Measurements from ENCODE around the gene PARD3B. TPM values are rescaled to one million over a fixed set of nuclear protein-coding genes. Genes with fewer than 3 reads are reported as not detected.
A peak's percentile ranks its signal among the peaks of the same experiment; 100 is the strongest.

PARD3B gene
- total and polyA plus RNA-seq, 10 of the 15 experiments (the other 5 are each of a cell fraction or from before 2014, with no cell fraction given), result 0.01 to 0.54 (median 0.07) TPM; not detected in 7

- intact Hi-C loops (cut with micrococcal nuclease; ENCODE audit: unreplicated experiment) (no loop called here), in situ Hi-C loops (cut with MboI) (no loop called here)
- Histone ChIP-seq H3K27ac (ENCODE audit: control insufficient read depth, insufficient read depth) (no peak overlapping the region), H4K20me1 (ENCODE audit: control insufficient read depth, insufficient read depth) (no peaks in the 10 kb centered on the region), H3K4me1 (ENCODE audit: control insufficient read depth, insufficient read depth, low read length) (no peaks in the 10 kb centered on the region), H3K27me3 (replicated peaks in 1 of 2; ENCODE audit: control insufficient read depth in 2 of 2, insufficient read depth in 2 of 2, low read length in 1 of 2) (0 out of 4 replicates have a peak, but pooled peaks cover 0 to 3% of the 10 kb centered on the region in 2 experiments), H3K4me3 (no peak overlapping the region), H2AFZ (ENCODE audit: control insufficient read depth, low read depth, low read length) (no peak overlapping the region), H3K36me3 (ENCODE audit: control insufficient read depth in 2 of 2, insufficient read depth in 2 of 2, low read length in 1 of 2) (no peaks in the 10 kb centered on the region), H3K79me2 (ENCODE audit: control insufficient read depth, insufficient read depth, low read length) (no peaks in the 10 kb centered on the region), H3K4me2 (ENCODE audit: control insufficient read depth, insufficient read depth) (no peak overlapping the region), H3K9ac (ENCODE audit: control insufficient read depth, insufficient read depth, low read length) (no peak overlapping the region), H3K9me3 (replicated peaks; ENCODE audit: control insufficient read depth, insufficient read depth, low read length) (no peaks in the 10 kb centered on the region)
- SMC1A ChIA-PET (ENCODE audit: uncharacterized antibody, unreplicated experiment), result no interaction called here
- POLR2A ChIA-PET, result no interaction called here
- WGBS (ENCODE audit: insufficient coverage, insufficient replicate concordance, low lambda C conversion rate, missing lambda C conversion rate), result 0% methylated on average over 4 of the region's 4 CpGs
- CTCF ChIA-PET, result no interaction called here
- RAD21 ChIA-PET (ENCODE audit: unreplicated experiment), result no interaction called here
- no TSS peak for BruUV-seq (replicated peaks)
- TF ChIP-seq JUNB (IDR thresholded peaks at IDR 0.05) (peak; percentile 64), RUNX3 (IDR thresholded peaks at IDR 0.05; ENCODE audit: low read length) (peak; percentile 84), MXI1 (IDR thresholded peaks at IDR 0.05; ENCODE audit: low read depth, low read length) (no peak), BCL11A (IDR thresholded peaks at IDR 0.05; ENCODE audit: low read depth, low read length) (0 out of 2 replicates have a peak, but pooled peaks have one; percentile 10), USF1 (IDR thresholded peaks at IDR 0.05; ENCODE audit: borderline replicate concordance, extremely low read length, insufficient read depth, low read depth, low read length) (no peak), PAX8 (IDR thresholded peaks at IDR 0.05) (no peak), ZZZ3 (IDR thresholded peaks at IDR 0.05; ENCODE audit: control insufficient read depth, insufficient read length, low read depth) (no peak), ZNF207 (IDR thresholded peaks at IDR 0.05; ENCODE audit: borderline replicate concordance) (no peak), MEF2A (IDR thresholded peaks at IDR 0.05; ENCODE audit: insufficient read depth, low read depth, low read length) (0 out of 2 replicates have a peak, but pooled peaks have one; percentile 53), ZNF217 (IDR thresholded peaks at IDR 0.05) (0 out of 2 replicates have a peak, but pooled peaks have one; percentile 29), EGR1 (IDR thresholded peaks at IDR 0.05; ENCODE audit: borderline replicate concordance in 1 of 2, low read depth in 2 of 2, low read length in 2 of 2) (no peak), ZNF24 (IDR thresholded peaks at IDR 0.05) (no peak), SUPT20H (IDR thresholded peaks at IDR 0.05; ENCODE audit: borderline replicate concordance, control insufficient read depth, low read depth, low read length) (no peak)
- FAIRE-seq, result no peak
- ATAC-seq, result peak; percentile 82
- peak; percentile 1 for DNase-seq (ENCODE audit: low read depth, low spot score)
Observed at GRCh38 chr2:204796581-204796980, 251.3 kb downstream of the PARD3B start.
